Activated T-cell treated with anti-CD3 and anti-CD28 coated beads for 24 hours (primary cell): ENCODE data around the gene HOXB9.

Source experiments
- DNase-seq: peaks from one replicate; pipeline ENCODE4 v3.0.0-alpha.2; 2020; ENCODE audit warnings: low read depth

The HOXB9 gene

DNA sequence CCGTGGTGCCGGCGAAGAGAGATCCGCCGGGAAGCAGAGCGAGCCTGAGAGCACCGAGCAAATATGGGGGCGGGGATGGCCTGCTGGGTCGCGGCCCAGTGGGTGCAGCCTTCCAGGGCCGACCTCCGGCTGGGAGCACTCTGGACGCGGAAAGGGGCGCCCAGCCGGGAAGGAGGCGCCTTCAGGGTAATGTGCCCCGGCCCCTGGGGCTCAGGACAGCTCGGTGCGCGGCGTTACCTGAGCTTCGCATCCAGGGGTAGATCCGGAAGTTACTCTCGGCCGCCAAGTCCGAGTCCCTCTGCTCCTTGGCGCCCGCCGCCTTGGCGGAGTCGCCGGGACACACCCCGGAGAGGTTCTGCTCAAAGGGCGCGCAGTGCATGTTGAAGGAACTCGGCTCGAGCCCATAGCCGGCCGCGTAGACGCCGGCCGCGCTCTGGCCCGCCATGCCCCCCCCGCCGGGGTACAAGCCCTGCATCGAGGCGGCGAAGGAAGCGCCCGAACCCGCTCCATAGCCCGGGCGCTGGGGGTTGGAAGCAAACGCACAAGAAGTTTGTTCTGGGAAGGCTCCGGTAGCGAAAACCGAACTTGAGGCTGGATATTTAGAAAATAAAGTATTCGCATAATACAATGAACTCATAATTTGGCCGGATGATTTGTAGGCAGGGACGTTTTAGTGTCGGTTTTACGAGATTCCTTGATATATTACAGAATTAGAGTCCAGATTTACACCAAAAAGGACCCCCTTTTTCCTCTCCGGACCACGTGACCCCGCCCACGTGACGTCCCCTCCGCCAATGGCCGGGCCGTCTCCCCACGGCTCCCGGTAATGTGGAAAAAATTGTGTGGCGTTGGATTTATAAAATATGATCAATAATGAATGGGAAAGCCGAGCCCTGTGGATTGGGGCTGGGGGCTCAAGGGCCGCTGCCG, 15.6 kb downstream of the HOXB9 start, which contains the start of gene HOXB7:
HOXB7 (minus strand) TSS at position 736 of the 930 bp plus-strand sequence; CDS start at position 637, 99 bp downstream.
- DNase-seq, result peak; percentile 55

DNA sequence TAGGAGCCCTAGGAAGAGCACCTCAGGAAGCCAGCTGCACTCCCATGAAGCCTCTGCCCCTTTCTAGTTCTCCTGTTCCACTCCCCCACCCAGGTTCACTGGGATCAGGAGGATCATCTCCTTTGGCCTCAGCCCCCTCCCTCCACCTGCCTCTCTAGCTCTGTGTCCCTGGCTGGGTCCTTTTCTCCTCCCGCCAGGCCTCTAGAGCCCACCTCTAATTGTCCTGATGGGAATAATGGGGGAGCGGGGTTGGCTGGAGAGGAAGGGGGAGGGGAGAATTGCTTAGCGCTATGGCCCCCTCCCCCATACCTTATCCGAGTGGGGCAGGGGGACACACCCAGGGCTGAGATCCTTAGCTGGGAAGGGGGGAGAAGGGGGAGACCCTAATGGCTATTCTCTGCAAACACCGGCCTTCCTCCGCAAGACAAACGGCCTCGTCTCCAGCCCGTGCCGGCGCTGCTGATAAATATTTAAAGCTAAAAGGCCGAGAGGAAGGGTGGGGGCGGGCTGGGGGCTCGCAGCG, 16.3 kb downstream of the HOXB9 start:
- DNase-seq, result no peak

DNA sequence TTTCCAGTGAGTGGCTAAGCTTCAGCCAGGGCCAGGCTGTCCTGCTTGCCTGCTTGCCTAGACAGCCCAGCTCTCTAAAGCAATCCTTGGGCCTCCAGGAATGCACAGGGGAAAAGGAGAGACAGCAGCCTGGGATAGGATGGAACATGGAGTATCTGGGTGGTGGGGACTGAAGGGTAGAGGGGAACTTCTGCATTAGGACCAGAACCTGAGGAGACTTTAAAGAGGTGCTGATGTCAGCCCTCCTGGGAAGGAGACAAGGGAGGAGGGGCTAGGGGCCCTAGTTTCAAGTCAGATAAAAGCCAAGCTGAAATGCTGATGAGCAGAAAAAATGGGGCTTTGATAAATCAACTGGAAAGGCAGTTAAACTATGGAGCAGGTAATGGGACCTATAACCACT, 17.1 kb downstream of the HOXB9 start:
- no peak for DNase-seq

DNA sequence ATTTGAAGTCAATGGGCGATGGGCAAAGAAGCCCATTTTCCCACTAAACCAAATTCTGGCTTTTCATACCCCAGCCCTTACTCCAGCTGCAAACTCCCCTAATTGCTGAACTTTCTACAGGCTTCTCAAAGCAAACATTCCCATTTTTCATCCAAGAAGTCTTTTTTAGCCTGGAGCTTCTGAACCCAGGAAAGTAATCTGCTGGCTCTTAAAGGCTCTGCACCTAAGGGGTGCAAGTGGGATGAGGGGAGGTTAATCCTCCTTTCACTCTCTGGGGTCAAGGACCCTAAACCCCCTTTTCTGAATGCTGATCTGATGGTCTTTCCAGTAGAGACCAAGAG, 17.7 kb downstream of the HOXB9 start:
- DNase-seq, result no peak

DNA sequence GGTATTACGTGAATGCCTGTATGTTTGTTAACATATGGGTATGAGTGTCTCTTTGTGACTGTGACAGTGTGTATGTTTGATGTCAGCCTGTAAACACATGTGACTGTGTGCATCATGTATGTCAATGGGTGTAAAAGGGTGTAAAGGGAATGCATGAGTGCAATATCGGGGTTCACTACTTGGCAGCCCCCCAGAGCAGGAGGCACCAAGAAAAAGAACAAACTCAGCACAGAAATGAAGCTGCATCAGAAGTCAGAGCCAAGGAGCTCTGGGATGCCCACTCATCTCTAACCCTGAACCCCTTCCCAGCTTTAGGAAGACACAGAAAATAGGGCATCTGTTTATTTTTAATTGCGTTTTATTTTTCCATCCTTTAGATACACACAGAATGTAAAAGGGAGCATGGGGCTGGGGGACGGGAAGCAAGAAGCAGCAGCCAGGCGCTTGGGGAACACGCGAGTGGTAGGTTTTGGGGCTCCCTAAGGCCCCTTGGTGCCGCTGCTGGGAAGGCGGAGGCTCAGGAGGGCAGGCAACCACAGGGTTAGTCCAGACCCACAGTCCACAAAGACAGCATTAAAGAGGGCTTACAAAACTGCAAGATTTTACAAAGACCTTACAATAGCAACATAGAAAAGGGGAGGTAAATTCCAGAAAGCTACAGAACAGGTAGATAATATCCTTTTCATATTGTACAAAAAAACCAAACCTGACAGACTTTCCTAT, 19.1 kb downstream of the HOXB9 start:
- DNase-seq, result no peak

DNA sequence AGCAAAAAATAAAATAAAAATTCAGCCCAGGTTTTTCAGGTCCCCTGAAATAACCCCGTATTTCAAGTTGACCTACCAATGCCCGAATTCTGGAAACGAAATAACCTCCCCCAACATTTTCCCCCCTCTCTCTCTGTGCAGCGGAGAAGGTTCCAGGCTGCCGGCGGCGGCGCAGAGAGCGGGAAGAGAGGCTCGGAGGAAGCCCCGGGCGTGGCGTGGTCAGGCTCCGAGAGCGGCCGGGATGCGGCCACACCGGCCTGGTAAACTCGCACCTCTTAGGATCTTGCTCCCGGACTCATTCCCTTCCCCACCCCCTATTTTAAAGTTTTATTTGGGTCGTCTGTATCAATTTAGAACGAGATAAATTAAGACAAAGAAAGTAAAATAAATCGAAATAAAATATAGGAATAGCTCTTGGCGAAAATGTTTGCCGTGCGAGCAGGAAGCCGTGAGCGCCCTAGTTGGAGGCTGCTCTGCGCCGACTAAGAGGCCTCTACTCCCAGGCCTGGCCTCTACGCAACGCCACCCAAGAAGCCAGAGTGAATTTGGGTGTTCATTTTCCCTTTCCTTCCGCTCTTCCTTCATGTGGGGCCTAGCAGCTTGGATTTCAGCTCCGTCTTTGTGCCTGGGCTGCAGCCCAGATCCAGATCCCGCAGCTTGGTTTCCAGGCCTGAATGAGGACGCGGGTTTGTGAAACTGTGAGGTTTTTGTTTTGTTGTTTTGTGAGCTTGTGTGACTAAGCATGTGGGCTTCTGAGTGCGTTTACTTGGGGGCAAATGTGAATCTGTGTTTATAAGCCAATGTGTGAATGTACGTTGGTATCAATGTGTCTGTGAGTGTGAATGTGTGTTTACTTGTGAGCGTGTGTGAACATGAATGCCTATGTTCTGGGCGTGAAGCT, 19.9 kb downstream of the HOXB9 start:
- no peak for DNase-seq

DNA sequence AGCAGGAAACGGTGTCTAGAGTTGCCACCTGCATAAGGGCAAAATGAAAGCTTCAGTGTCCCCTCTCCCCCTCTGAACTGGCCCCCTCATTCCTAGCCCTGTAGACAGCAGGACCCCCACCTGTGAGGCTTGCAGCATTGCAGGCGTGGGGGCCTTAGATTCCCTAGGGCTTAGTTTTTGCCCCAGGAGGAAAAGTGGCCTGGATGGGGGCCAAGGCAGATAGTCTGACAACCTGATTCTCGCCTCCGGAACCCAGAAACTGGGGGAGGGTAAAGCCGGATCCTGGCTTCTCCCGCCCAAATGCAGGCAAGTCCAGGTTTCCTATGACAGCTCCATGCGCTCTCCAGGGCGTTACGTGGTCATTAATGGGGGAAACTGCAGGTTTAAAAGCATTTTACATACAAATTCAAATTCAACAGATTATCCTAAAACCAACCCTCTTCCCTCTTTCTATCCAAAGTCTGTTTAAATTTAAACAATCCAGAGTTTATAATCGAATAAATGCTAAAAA, 20.7 kb downstream of the HOXB9 start:
- DNase-seq, result no peak

DNA sequence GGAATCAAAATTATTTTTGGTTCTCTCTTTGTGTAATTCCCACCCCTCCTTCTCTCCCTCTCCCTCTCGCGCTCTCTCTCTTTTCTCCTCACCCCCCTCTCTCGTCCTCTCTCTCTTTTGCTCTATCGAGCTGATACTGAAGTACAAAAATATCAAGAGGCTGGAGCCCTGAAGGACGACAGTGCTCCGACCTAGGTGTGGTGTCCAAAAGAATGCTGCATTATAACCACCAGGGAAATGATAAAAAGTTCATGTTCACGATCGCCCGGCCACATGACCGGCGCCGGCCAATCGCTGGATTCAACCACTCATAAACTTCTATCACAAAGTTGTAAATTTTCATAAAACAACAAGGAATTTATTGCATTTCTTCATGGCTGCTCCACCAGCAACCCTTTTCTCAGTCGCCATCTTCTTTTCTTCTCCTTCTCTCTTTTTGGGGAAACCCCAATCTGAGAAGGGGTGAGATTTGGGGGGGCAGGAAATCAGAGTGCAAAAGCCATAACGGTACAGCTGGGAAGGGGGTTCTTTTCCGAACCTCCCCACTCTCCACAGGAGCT, 21.3 kb downstream of the HOXB9 start, which contains the start of gene HOXB6:
HOXB6 (minus strand) TSS at position 217 of the 560 bp plus-strand sequence. CDS start 6,836 bp downstream, outside the sequence.
- DNase-seq, result no peak

DNA sequence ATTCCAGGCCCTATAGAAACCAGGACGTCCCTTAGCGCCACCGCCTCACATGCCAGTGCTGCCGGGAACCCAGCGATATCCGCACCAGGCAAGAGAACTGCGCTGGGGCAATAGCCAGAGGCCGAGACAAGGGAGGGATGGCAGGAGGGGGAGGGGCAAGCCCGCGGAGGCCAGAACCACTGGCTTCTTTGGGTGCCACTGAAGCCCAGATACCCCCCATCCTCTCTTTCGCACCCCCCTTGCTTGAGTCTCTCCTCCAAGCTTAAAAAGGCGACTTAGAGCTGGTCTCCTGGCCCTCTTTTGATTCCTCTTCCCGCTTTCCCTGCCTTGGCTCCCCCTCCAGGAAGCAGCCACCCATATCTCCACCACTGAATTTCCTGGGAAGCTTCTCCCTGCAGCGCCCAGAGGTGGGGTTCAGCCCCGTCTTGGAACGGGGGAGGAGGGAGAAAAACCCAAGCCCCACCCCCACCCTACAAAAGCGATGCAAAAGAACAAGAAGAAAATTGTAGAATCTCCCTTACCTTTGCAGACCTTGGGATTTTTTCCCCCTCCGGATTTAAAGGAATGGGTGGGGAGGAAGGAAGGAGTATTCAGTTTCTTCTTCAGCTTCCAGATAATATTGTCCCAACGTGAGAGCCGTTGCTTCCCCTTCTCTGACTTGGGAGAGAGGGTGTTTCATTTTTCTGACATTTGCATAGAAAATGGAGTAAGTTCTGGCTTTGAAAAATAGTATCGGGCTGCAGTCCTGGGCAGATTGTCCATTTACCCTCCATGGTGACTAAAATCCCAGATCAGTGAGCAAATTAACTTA, 22.0 kb downstream of the HOXB9 start:
- no peak for DNase-seq

DNA sequence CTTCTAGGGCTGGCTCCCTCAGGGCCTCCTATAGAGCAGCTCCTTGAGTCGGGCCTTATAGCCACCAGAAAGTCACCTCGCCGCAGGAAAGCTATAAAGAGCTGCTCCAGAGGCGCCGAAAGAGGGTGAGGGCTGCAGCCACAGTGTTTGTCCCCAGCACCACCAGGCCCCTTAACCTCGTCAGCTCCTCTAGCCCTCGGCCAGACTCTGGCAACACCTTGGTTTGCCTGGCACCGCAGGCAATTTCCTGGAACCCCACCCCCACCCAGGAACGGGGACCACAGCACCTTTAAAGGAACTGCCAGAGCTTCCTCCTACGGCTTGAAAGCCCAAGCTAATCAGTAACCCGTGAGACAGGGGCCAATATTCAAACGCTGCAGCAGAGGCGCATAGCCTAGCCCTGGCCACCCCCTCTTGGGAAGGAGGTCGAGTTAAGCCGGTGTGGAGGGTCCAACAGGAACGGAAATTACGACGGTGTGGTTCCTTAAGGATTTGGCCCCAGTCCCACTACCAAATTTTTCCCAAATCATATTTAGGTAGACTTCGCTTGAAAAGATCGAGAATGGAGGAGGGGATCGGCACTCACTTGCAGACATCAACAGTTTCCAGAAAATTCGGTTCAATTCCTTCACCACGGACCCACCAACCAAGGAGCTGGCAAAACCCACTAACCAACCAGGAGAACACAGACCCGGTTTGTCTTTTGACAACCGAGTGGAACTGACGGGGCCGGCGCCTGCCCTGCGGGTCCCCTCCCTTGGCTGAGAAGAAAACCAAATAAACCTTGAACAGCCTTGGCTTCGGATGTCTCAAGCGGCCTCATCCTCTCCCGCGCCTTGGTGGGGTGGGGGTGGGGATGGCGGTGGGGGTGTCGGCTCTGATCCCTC, 24.4 kb downstream of the HOXB9 start:
- DNase-seq, result no peak

DNA sequence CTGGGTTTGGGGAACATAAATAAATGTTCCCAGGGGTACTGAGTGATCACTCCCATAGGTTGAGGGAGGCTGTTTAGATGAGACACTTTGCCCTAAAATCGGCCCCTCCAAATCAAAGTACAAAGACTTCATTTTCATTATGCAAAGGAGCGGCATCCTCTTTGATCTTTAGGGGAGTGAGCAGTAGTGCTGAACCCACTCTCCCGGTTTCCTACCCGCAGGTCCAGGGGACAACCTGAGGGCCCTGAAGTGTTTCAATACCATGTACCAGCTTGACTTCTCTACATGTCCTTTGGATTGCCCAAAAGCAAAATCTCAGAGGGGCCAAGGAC, 25.0 kb downstream of the HOXB9 start:
- DNase-seq, result no peak

DNA sequence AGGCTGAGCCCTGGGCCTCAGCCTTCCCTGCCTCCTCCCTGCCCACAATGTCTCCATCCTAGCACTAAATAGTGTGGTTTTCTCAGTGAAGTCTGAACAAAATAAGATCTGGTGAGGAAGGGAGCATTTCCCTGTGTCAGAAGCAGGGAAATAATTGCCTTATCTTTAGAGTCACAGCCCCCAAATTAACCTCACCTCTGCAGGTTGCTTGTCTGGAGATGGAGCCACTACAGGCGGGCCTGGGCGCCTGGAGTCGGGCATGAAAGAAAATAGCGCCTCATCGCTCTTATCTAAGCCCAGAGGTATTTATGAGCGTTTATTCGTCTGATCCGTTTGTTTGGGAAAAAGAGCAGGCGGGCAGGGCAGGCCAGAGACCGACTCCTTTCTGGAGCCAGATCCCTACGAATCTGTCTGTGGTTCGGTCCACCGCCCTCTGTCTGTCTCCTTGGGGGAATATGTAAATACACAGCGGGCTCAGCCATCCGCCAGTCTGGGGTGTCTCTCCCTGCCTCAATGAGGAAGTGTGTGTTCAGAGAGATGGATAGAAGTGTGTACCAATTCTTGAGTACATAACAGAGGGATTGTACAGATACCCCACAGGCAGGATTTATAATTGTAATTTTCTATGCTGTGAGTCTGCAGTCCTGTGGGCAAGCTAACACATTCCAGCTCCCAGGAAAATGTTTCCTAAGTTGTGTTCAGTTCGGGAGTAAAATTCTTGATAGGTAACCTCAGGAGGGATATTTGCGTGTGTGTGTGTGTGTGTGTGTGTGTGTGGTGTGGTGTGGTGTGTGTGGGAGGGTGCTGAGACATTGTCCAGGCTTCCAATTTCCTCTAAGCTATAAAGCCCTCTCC, 25.7 kb downstream of the HOXB9 start:
- DNase-seq, result no peak

DNA sequence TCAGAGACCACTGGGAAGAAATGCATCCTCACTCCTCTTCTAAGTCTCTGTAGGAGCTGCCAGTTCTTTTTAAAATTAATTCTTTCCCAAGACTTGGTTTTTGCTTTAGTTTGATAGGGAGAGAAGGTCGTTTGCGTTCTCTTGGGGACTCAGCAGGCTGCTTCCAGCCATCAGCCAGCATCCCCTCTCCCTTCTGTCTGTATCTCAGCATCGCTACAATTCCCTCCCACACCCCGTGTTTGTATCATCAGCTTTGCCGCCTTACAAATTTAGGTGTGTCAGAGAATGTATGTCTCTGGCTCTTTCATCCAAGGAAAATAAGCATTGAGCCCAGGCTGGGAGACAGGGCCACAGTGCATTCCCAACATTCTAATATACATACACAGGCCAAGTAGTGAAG, 26.8 kb downstream of the HOXB9 start:
- no peak for DNase-seq

DNA sequence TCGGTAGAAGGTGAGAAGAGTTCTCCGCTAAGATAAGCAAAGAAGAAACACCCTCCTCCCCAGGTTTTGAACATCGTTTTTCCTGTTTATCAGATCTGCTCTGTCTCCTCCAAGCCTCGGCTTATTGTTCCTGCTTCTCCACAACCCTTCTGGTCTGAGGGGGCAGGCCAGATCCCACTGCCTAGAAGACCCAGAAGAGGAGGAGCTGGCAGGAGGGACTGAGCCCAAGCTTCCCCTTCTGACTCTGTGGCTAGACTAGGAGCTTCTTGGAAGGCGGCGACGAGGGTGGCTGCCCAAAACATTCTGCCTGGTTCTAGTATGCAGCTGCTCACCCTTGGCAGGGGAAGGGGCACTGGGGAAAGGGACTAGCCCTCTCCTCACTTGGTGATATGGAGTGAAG, 27.4 kb downstream of the HOXB9 start:
- no peak for DNase-seq

DNA sequence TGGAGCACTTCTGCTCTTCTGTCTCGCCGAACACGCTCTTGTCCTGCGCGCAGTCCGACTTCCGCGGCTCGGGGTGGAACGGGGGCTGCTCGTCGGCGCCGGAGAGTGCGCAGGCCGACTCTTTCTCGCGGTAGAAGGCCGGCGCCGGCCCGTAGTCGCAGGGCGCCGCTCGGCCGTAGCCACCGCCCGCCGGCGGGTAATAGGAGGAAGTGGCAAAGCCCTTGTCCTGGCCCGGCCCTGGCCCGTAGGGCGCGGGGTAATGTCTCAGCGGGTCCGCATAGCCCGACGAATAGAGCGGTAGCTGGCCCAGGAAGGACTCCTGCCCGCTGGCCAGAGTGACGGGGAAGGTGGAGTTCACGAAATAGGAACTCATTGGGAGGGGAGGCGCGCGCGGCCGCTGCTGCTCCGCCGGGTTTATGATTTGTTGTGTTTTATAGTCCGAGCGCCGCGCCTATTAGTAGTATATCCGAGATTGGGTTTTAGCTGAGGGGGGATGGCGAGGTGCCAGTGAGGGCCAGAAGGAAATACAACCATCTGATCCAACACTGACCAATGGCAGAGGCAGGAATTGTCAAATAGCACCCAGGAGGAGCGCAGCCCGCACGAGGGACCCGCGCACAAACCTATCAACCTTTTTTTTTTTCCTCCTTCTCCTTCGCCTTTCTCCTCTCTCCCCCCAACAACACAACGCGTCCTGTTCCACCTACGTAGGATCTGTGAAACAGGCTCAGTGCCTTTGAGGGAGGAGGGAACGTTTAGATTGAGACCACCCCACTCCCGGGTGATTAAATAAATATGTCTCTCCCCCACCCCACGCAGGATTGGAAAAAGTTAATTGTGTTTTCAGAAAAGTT, 28.2 kb downstream of the HOXB9 start:
- DNase-seq, result no peak

DNA sequence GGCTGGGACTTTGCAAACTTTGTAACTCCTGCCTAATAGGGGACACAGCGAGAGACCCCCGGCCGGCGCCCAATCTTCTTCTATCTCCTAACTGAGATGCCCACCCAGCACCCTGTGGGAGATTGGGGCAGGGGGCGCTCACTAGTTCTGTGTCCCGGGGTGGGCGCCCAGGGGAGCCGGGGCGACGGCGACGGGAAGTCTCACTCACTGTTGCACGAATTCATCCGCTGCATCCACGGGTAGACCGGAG, 28.7 kb downstream of the HOXB9 start:
- no peak for DNase-seq

DNA sequence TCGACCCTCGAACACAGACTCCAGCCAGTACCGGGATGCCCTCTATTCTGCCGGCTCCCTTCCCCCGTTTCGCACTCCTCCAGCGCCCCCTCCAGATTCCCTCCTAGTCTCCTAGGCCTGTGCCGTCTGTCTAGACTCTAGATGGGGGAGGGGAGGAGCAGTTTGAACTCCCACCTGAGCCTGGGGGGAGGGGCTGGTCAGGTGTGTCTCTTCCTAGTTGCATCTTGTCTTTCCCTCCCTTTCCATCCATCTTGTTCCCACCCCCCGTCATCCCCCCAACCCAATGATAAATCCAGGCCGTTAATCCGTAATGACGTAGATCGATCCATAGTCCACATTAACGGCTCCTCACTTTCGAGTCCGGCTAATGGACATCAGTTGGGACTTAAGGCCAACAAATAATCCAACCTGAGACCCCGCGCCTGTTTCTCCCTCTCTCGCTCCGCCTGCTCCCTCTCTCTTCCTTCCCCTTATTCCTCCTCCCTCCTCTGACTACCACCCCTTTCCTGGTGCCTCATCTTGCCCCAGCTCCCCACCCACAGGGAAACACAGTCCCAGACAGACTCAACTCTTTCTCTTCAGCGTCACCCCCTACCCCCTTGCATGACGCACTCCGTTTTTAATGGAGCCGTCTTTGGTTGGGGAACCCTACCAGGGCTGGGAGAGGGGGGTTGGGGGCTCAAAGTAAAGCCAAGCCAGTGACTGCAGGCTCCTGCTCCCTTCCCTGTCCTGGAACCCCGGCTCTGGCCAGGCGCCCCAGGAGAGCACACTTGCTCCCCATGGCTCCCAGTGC, 29.2 kb downstream of the HOXB9 start:
- DNase-seq, result no peak
